IMR-90 (cell line): ENCODE measurements around the gene EYS. TPM values are rescaled to one million over a fixed set of nuclear protein-coding genes. Genes with fewer than 3 reads are reported as not detected.

ENCODE experiments used
- ATAC-seq: fragments of 200-7000 bp; cut with Tn5 transposase; 2 replicates; pipeline ENCODE4 v1.9.1; 2020; ENCODE audit warnings: low read depth, mild to moderate bottlenecking, moderate library complexity
- BruUV-seq: library from RNA; stranded (reverse); fragments of 400-500 nt; replicated peaks from 2 replicates; lab custom pipeline; 2021; lab: Mats Ljungman, UMichigan
- CTCF ChIA-PET: fragments of 300-600 bp; formaldehyde crosslinking; extraction: SDS; loops from one replicate; lab custom pipeline; 2021; ENCODE audit warnings: antibody characterized with exemption; lab: Yijun Ruan, JAX
- POLR2A ChIA-PET: fragments of 300-600 bp; sonication (Branson Sonifier 250); formaldehyde crosslinking; loops from one replicate; lab custom pipeline; 2022; ENCODE audit warnings: antibody characterized with exemption; ENCODE audit not compliant: unreplicated experiment; lab: Charles Lee
- DNase-seq: peaks from one replicate; pipeline ENCODE4 v3.0.0; 2013
- H2AFZ ChIP-seq: replicated peaks from 2 replicates; pipeline ENCODE3; 2013; ENCODE audit warnings: low read length, mild to moderate bottlenecking; ENCODE audit not compliant: poor library complexity
- H2AK5ac ChIP-seq: 2 replicates; pipeline ENCODE4 v1.6.1; 2013; ENCODE audit warnings: low read depth, low read length, inconsistent platforms
- H2AK9ac ChIP-seq: replicated peaks from 2 replicates; pipeline ENCODE3; 2013; ENCODE audit warnings: mild to moderate bottlenecking, low read depth, low read length, moderate library complexity; ENCODE audit not compliant: poor library complexity
- H2BK120ac ChIP-seq: 2 replicates; pipeline ENCODE4 v1.6.1; 2013; ENCODE audit warnings: low read depth, low read length, inconsistent platforms
- H2BK15ac ChIP-seq: 3 replicates; pipeline ENCODE4 v1.6.1; 2013; ENCODE audit warnings: low read depth, low read length, inconsistent platforms
- H2BK20ac ChIP-seq: 2 replicates; pipeline ENCODE4 v1.6.1; 2013; ENCODE audit warnings: low read depth, mild to moderate bottlenecking, inconsistent platforms, low read length, moderate library complexity
- H2BK5ac ChIP-seq: 2 replicates; pipeline ENCODE4 v1.6.1; 2013; ENCODE audit warnings: mild to moderate bottlenecking, low read depth, low read length, inconsistent platforms; ENCODE audit not compliant: poor library complexity, severe bottlenecking
- H3K14ac ChIP-seq: replicated peaks from 2 replicates; pipeline ENCODE4 v1.6.1; 2013; ENCODE audit warnings: low read depth, low read length, inconsistent platforms
- H3K18ac ChIP-seq: 2 replicates; pipeline ENCODE4 v1.6.1; 2013; ENCODE audit warnings: low read depth, low read length, control low read depth
- H3K23ac ChIP-seq: 2 replicates; pipeline ENCODE4 v1.6.1; 2013; ENCODE audit warnings: low read depth, low read length, inconsistent platforms
- H3K27ac ChIP-seq: 2 replicates; pipeline ENCODE4 v1.5.1; 2013; ENCODE audit warnings: mild to moderate bottlenecking, control low read depth, low read length; ENCODE audit not compliant: insufficient read depth
- H3K27me3 ChIP-seq: 2 replicates; pipeline ENCODE4 v1.6.1; 2013; ENCODE audit warnings: low read length; ENCODE audit not compliant: control insufficient read depth, insufficient read depth
- H3K36me3 ChIP-seq: 2 replicates; pipeline ENCODE4 v1.6.1; 2013; ENCODE audit warnings: low read length, mixed read lengths; ENCODE audit not compliant: control insufficient read depth, insufficient read depth
- H3K4ac ChIP-seq: 2 replicates; pipeline ENCODE4 v1.6.1; 2013; ENCODE audit warnings: low read depth, low read length, inconsistent platforms
- H3K4me1 ChIP-seq: 2 replicates; pipeline ENCODE4 v1.6.1; 2013; ENCODE audit warnings: low read length, mixed read lengths; ENCODE audit not compliant: control insufficient read depth, insufficient read depth
- H3K4me2 ChIP-seq: 2 replicates; pipeline ENCODE4 v1.6.1; 2013; ENCODE audit warnings: low read depth, mild to moderate bottlenecking, control low read depth, low read length, moderate library complexity
- H3K4me3 ChIP-seq: 2 replicates; pipeline ENCODE4 v1.5.1; 2013; ENCODE audit warnings: low read depth, mild to moderate bottlenecking, control low read depth, low read length, moderate library complexity; ENCODE audit not compliant: insufficient read depth
- H3K56ac ChIP-seq: 2 replicates; pipeline ENCODE4 v1.6.1; 2013; ENCODE audit warnings: low read length, inconsistent platforms; ENCODE audit not compliant: insufficient read depth; ENCODE audit errors: extremely low read depth
- H3K79me1 ChIP-seq, 2 experiments: 2 replicates each; pipeline ENCODE4 v1.6.1; 2013; ENCODE audit warnings: low read length in 2 of 2, inconsistent platforms in 1 of 2, low read depth in 1 of 2
- H3K9ac ChIP-seq: 2 replicates; pipeline ENCODE4 v1.6.1; 2013; ENCODE audit warnings: low read depth, low read length, control low read depth
- H3K9me1 ChIP-seq: 2 replicates; pipeline ENCODE4 v1.6.1; 2013; ENCODE audit warnings: low read length, inconsistent platforms; ENCODE audit not compliant: insufficient read depth
- H3K9me3 ChIP-seq: 2 replicates; pipeline ENCODE4 v1.6.1; 2013; ENCODE audit warnings: low read length; ENCODE audit not compliant: control insufficient read depth, insufficient read depth
- H4K20me1 ChIP-seq: 2 replicates; pipeline ENCODE4 v1.6.1; 2013; ENCODE audit warnings: low read length, inconsistent platforms; ENCODE audit not compliant: insufficient read depth
- H4K5ac ChIP-seq: 2 replicates; pipeline ENCODE4 v1.6.1; 2013; ENCODE audit warnings: mild to moderate bottlenecking, low read depth, low read length, control low read depth
- H4K8ac ChIP-seq, 2 experiments: 2 replicates each; pipeline ENCODE4 v1.6.1; 2013; ENCODE audit warnings: low read depth in 2 of 2, low read length in 2 of 2, control low read depth in 1 of 2, inconsistent platforms in 1 of 2
- H4K91ac ChIP-seq: 2 replicates; pipeline ENCODE4 v1.6.1; 2013; ENCODE audit warnings: low read depth, low read length, inconsistent platforms; ENCODE audit not compliant: insufficient read depth
- BHLHE40 ChIP-seq: fragments of 150-350 bp; IDR thresholded peaks from 2 replicates; pipeline ENCODE4 v1.6.1; 2016; ENCODE audit warnings: mild to moderate bottlenecking, low read depth, low read length
- CEBPB ChIP-seq: IDR thresholded peaks from 2 replicates; pipeline ENCODE4 v1.6.1; 2012; ENCODE audit warnings: low read depth, low read length, improper control_type of control experiment
- CHD1 ChIP-seq: IDR thresholded peaks from 2 replicates; pipeline ENCODE4 v1.6.1; 2012; ENCODE audit warnings: low read depth, low read length, improper control_type of control experiment
- CTCF ChIP-seq: conservative IDR thresholded peaks from 2 replicates; pipeline ENCODE4 v1.5.1; 2012; ENCODE audit warnings: mild to moderate bottlenecking, low read depth, low read length, improper control_type of control experiment
- ELK1 ChIP-seq: fragments of 150-350 bp; IDR thresholded peaks from 2 replicates; pipeline ENCODE4 v1.6.1; 2016; ENCODE audit warnings: low read depth, mild to moderate bottlenecking, low read length, moderate library complexity, borderline replicate concordance
- FOS ChIP-seq: fragments of 150-350 bp; IDR thresholded peaks from 2 replicates; pipeline ENCODE4 v1.6.1; 2016; ENCODE audit warnings: low read depth, low read length
- MAFK ChIP-seq: IDR thresholded peaks from 2 replicates; pipeline ENCODE4 v1.6.1; 2012; ENCODE audit warnings: low read depth, low read length, improper control_type of control experiment
- MAZ ChIP-seq: IDR thresholded peaks from 2 replicates; pipeline ENCODE4 v1.6.1; 2012; ENCODE audit warnings: low read depth, mild to moderate bottlenecking, low read length, improper control_type of control experiment, moderate library complexity, borderline replicate concordance
- MXI1 ChIP-seq: IDR thresholded peaks from 2 replicates; pipeline ENCODE4 v1.6.1; 2012; ENCODE audit warnings: low read depth, mild to moderate bottlenecking, low read length, moderate library complexity, borderline replicate concordance
- NFE2L2 ChIP-seq: fragments of 150-350 bp; IDR thresholded peaks from 2 replicates; pipeline ENCODE4 v1.6.1; 2016; ENCODE audit warnings: low read depth, mild to moderate bottlenecking, low read length
- POLR2A ChIP-seq: IDR thresholded peaks from 2 replicates; pipeline ENCODE4 v1.6.1; 2012; ENCODE audit warnings: mild to moderate bottlenecking, low read depth, low read length
- RAD21 ChIP-seq: IDR thresholded peaks from 2 replicates; pipeline ENCODE4 v1.6.1; 2012; ENCODE audit warnings: low read length, improper control_type of control experiment
- RCOR1 ChIP-seq: IDR thresholded peaks from 2 replicates; pipeline ENCODE4 v1.6.1; 2012; ENCODE audit warnings: mild to moderate bottlenecking, low read length, improper control_type of control experiment; ENCODE audit not compliant: insufficient replicate concordance
- RFX5 ChIP-seq: IDR thresholded peaks from 2 replicates; pipeline ENCODE4 v1.8.0; 2012; ENCODE audit warnings: low read depth, mild to moderate bottlenecking, low read length, moderate library complexity
- SMC3 ChIP-seq: fragments of 150-350 bp; IDR thresholded peaks from 2 replicates; pipeline ENCODE4 v1.6.1; 2016; ENCODE audit warnings: low read depth, mild to moderate bottlenecking, antibody characterized with exemption, low read length, moderate library complexity
- USF2 ChIP-seq: fragments of 150-350 bp; IDR thresholded peaks from 2 replicates; pipeline ENCODE4 v1.6.1; 2017; ENCODE audit warnings: mild to moderate bottlenecking, antibody characterized with exemption, low read length, low read depth
- WGBS, 2 experiments: methylation state at CpG; one replicate each; pipeline versions ENCODE4 v1.1.5 to v1.1.7; 2013; ENCODE audit warnings: missing lambda C conversion rate in 2 of 2; ENCODE audit not compliant: insufficient read length in 1 of 2; ENCODE audit errors: extremely low coverage in 2 of 2; 5-methylcytosine and 5-hydroxymethylcytosine counted together
- dilution Hi-C: fragments of 300-500 bp; cut with HindIII; formaldehyde crosslinking; loops from one replicate; pipeline ENCODE4 v1.14.3; 2018; ENCODE audit warnings: low sequenced_read_pairs; ENCODE audit not compliant: unreplicated experiment
- in situ Hi-C: fragments of 300-500 bp; cut with MboI; formaldehyde crosslinking; loops from 3 replicates; pipeline ENCODE4 v1.14.3; 2019; ENCODE audit warnings: low sequenced_read_pairs, inconsistent platforms, mixed read lengths
- intact Hi-C: fragments of 100-400 bp; cut with micrococcal nuclease; formaldehyde crosslinking; loops from 2 replicates; pipeline ENCODE4 v1.10.0; 2022
- polyA plus RNA-seq, 3 experiments: library from polyadenylated mRNA; depleted of rRNA; stranded (reverse); fragments of >200 nt; gene quantifications; 2 replicates each; pipeline ENCODE4 v1.2.3, GENCODE V29; 2012; ENCODE audit warnings: low replicate concordance in 1 of 3
- total RNA-seq: library from RNA; depleted of rRNA; stranded (reverse); fragments of >200 nt; gene quantifications from 2 replicates; pipeline ENCODE4 v1.2.3, GENCODE V29; 2012

The EYS gene
- total and polyA plus RNA-seq, 2 of the 4 experiments (the other 2 are of a cell fraction) = under 0.01 TPM; not detected in 1

GRCh38 chr6:64696053-64696452 is 1011.0 kb downstream of the EYS start:
- dilution Hi-C loops = no loop called here

More at GRCh38 chr6:64696053-64696452, 1011.0 kb downstream of the EYS start:
- no peak overlapping the region for H4K91ac ChIP-seq
- no peak overlapping the region for H2BK5ac ChIP-seq
- no peaks in the 10 kb centered on the region for H4K20me1 ChIP-seq
- no peak overlapping the region for H2BK20ac ChIP-seq
- H3K36me3 ChIP-seq = no peaks in the 10 kb centered on the region
- no peak overlapping the region for H2AFZ ChIP-seq
- no peak overlapping the region for H3K56ac ChIP-seq
- CTCF ChIA-PET = no interaction called here
- WGBS, 2 experiments = no CpG with 5 or more reads among the region's 1 CpG
- ATAC-seq = no peak
- no peak for TF ChIP-seq POLR2A
- TF ChIP-seq RAD21 = no peak
- TF ChIP-seq CTCF = no peak
- TF ChIP-seq RFX5 = no peak
- no peak for TF ChIP-seq CHD1
- TF ChIP-seq RCOR1 = no peak
- TF ChIP-seq MAZ = no peak
- TF ChIP-seq MXI1 = no peak
- no peak for TF ChIP-seq BHLHE40
- no peak for TF ChIP-seq MAFK
- no peak for TF ChIP-seq NFE2L2
- TF ChIP-seq USF2 = no peak
- no peak for TF ChIP-seq SMC3
- no peak for TF ChIP-seq ELK1
- TF ChIP-seq CEBPB = no peak
- TF ChIP-seq FOS = no peak
- H3K27ac ChIP-seq = no peak overlapping the region
- H2AK5ac ChIP-seq = no peak overlapping the region
- intact Hi-C loops (no loop called here), in situ Hi-C loops (no loop called here)
- H3K4ac ChIP-seq = no peak overlapping the region
- POLR2A ChIA-PET = no interaction called here
- DNase-seq = no peak
- H3K4me2 ChIP-seq = no peak overlapping the region
- H3K23ac ChIP-seq = no peak overlapping the region
- no peak overlapping the region for H3K4me3 ChIP-seq
- no peak overlapping the region for H2BK120ac ChIP-seq
- no peak overlapping the region for H2AK9ac ChIP-seq
- BruUV-seq = no TSS peak
- H3K27me3 ChIP-seq = no peaks in the 10 kb centered on the region
- H3K14ac ChIP-seq = no peak overlapping the region
- no peaks in the 10 kb centered on the region for H3K4me1 ChIP-seq
- H4K8ac ChIP-seq = no peak overlapping the region
- no peak overlapping the region for H3K18ac ChIP-seq
- H3K9me3 ChIP-seq = peaks cover 5% of the 10 kb centered on the region
- no peak overlapping the region for H2BK15ac ChIP-seq
- H3K9ac ChIP-seq = no peak overlapping the region
- no peaks in the 10 kb centered on the region for H3K79me1 ChIP-seq
- H3K9me1 ChIP-seq = no peaks in the 10 kb centered on the region
- no peak overlapping the region for H4K5ac ChIP-seq
